ENCODE measurements around the gene SEC63. TPM values are rescaled to one million over a fixed set of nuclear protein-coding genes. Genes with fewer than 3 reads are reported as not detected.

The SEC63 gene
- total RNA-seq, 4 donors from 2014 or later = 24.2 to 44.9 (median 37.2) TPM

- Histone ChIP-seq H3K4me3 (no peak overlapping the region), H3K9me3 (no peaks in the 10 kb centered on the region), H3K27me3 (no peaks in the 10 kb centered on the region), H3K36me3 (peaks cover 0 to 46% (median 30%) of the 10 kb centered on the region in 4 donors), H3K27ac (replicated peaks in 1 of 4) (no peak overlapping the region), H3K4me1 (no peaks in the 10 kb centered on the region)
- WGBS = 91% methylated on average over 4 of the region's 4 CpGs
- intact Hi-C loops (cut with DNase I) = no loop called here
- TF ChIP-seq EP300 (IDR thresholded peaks at IDR 0.05) = no peak
- no peak for TF ChIP-seq POLR2AphosphoS5 (IDR thresholded peaks at IDR 0.05)
- TF ChIP-seq, protein P1, sequence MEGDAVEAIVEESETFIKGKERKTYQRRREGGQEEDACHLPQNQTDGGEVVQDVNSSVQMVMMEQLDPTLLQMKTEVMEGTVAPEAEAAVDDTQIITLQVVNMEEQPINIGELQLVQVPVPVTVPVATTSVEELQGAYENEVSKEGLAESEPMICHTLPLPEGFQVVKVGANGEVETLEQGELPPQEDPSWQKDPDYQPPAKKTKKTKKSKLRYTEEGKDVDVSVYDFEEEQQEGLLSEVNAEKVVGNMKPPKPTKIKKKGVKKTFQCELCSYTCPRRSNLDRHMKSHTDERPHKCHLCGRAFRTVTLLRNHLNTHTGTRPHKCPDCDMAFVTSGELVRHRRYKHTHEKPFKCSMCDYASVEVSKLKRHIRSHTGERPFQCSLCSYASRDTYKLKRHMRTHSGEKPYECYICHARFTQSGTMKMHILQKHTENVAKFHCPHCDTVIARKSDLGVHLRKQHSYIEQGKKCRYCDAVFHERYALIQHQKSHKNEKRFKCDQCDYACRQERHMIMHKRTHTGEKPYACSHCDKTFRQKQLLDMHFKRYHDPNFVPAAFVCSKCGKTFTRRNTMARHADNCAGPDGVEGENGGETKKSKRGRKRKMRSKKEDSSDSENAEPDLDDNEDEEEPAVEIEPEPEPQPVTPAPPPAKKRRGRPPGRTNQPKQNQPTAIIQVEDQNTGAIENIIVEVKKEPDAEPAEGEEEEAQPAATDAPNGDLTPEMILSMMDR (IDR thresholded peaks at IDR 0.05) = no peak
- no peak for TF ChIP-seq POLR2A (IDR thresholded peaks at IDR 0.05; ENCODE audit: low read depth)
- DNase-seq (ENCODE audit: extremely low spot score) = no peak
These were observed 87.0 kb downstream of the SEC63 start for GRCh38 chr6:107871016-107871415.

DNA sequence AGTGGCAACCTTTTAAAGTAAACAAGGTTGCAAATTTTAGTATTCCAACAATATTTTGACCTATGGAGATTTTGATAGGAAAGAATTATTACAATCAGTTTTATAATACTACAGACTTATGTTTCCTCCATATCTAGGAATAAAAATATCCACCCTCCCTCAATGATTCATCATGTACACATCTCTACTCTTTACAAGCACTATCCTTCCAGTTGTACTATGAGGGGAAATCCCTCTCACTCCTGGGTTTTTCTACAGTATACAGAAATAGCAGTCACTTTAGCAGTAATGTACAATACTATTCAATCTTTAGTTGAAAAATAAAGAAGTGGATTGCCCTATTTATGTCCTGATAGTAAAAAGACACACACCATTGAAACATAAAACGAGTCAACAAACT lies 87.6 kb downstream of the SEC63 start:
- WGBS = 74% methylated on average over 1 of the region's 1 CpG
- intact Hi-C loops (cut with DNase I) = no loop called here
- TF ChIP-seq POLR2AphosphoS5 (IDR thresholded peaks at IDR 0.05) (no peak), EP300 (IDR thresholded peaks at IDR 0.05) (no peak), POLR2A (IDR thresholded peaks at IDR 0.05; ENCODE audit: low read depth) (no peak)
- TF ChIP-seq, protein P1 (IDR thresholded peaks at IDR 0.05) = no peak
- no peaks in the 10 kb centered on the region for H3K4me1 ChIP-seq
- peaks cover 0 to 39% (median 25%) of the 10 kb centered on the region in 4 donors for H3K36me3 ChIP-seq
- no peak overlapping the region for H3K4me3 ChIP-seq
- no peak overlapping the region for H3K27ac ChIP-seq (replicated peaks in 1 of 4)
- no peaks in the 10 kb centered on the region for H3K27me3 ChIP-seq
- no peak for DNase-seq (ENCODE audit: extremely low spot score)
- H3K9me3 ChIP-seq = no peaks in the 10 kb centered on the region

DNA sequence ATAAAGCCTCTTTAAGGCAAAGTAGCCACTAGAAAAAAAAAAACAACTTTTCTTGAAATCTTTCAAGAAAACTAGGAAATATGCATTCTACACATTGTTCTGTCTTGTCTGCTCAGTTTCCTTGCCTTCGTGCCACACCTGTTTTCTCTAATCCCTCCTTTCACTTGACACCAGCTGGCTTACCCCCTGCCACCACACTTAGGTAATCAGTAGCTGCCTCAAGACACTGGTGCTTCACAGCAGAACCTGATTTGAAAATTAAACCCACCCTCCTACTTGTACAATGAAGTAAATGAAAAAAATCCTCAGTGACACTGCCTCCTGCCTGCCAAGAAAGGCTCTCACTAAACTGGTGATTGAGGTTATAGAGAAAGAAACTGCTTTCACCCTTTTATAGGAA lies 88.1 kb downstream of the SEC63 start:
- DNase-seq (ENCODE audit: extremely low spot score) = no peak
- intact Hi-C loops (cut with DNase I) = no loop called here
- Histone ChIP-seq H3K36me3 (peaks cover 0 to 34% (median 20%) of the 10 kb centered on the region in 4 donors), H3K27ac (replicated peaks in 1 of 4) (no peak overlapping the region), H3K4me1 (no peaks in the 10 kb centered on the region), H3K9me3 (no peaks in the 10 kb centered on the region), H3K27me3 (no peaks in the 10 kb centered on the region), H3K4me3 (no peak overlapping the region)
- no peak for TF ChIP-seq EP300 (IDR thresholded peaks at IDR 0.05)
- no peak for TF ChIP-seq POLR2A (IDR thresholded peaks at IDR 0.05; ENCODE audit: low read depth)
- no peak for TF ChIP-seq POLR2AphosphoS5 (IDR thresholded peaks at IDR 0.05)
- TF ChIP-seq, protein P1 (IDR thresholded peaks at IDR 0.05) = no peak
- WGBS = 0% methylated on average over 1 of the region's 1 CpG

- no peak for DNase-seq (ENCODE audit: extremely low spot score)
- no peak overlapping the region for H3K27ac ChIP-seq (replicated peaks in 1 of 4)
- H3K4me3 ChIP-seq = no peak overlapping the region
- peaks cover 0 to 28% (median 17%) of the 10 kb centered on the region in 4 donors for H3K36me3 ChIP-seq
- WGBS = 59% methylated on average over 3 of the region's 3 CpGs
- no peaks in the 10 kb centered on the region for H3K27me3 ChIP-seq
- intact Hi-C loops (cut with DNase I) = no loop called here
- H3K4me1 ChIP-seq = no peaks in the 10 kb centered on the region
- no peaks in the 10 kb centered on the region for H3K9me3 ChIP-seq
- TF ChIP-seq EP300 (IDR thresholded peaks at IDR 0.05) (no peak), POLR2A (IDR thresholded peaks at IDR 0.05; ENCODE audit: low read depth) (no peak), POLR2AphosphoS5 (IDR thresholded peaks at IDR 0.05) (no peak)
- TF ChIP-seq, protein P1 (IDR thresholded peaks at IDR 0.05) = no peak
These were observed 89.0 kb downstream of the SEC63 start for GRCh38 chr6:107868867-107869611.

DNA sequence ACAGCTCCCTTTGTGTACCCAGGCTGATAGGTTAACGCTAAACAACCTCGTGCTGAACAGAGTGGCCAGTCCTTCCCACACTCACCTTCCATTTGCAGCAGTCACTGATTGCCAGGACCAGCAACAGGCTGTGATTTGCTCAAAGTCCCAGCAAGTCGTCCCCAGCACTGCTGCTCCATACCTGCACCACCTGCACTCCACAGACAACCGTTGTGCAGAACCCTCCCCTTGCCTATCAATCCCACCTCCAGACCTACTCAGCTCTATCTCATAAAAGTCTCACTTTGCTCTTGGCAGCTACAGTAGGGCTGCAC lies 90.7 kb downstream of the SEC63 start:
- no peak overlapping the region for H3K4me3 ChIP-seq
- intact Hi-C loops (cut with DNase I) = no loop called here
- H3K9me3 ChIP-seq = no peaks in the 10 kb centered on the region
- H3K36me3 ChIP-seq = peaks cover 0 to 18% (median 13%) of the 10 kb centered on the region in 4 donors
- no peaks in the 10 kb centered on the region for H3K27me3 ChIP-seq
- H3K4me1 ChIP-seq = no peaks in the 10 kb centered on the region
- WGBS = 42% methylated on average over 4 of the region's 4 CpGs
- DNase-seq (ENCODE audit: extremely low spot score) = no peak
- H3K27ac ChIP-seq (replicated peaks in 1 of 4) = no peak overlapping the region
- no peak for TF ChIP-seq POLR2A (IDR thresholded peaks at IDR 0.05; ENCODE audit: low read depth)

Data from esophagus muscularis mucosa (tissue), 4 donors.